Pancreas (tissue), 10 donors: ENCODE measurements around the gene SMAD2. TPM values are rescaled to one million over a fixed set of nuclear protein-coding genes. Genes with fewer than 3 reads are reported as not detected.

Experiments
- ATAC-seq, 4 donors: fragments of 200-7000 bp; cut with Tn5 transposase; one replicate each; pipeline versions ENCODE4 v1.8.0 to v1.9.1; 2020; ENCODE audit warnings: mild to moderate bottlenecking in 4 of 4, moderate library complexity in 4 of 4
- DNase-seq, 6 donors: peaks; one replicate each; pipeline ENCODE4 v3.0.0-alpha.2; 2020
- FAIRE-seq: peaks from 2 replicates; lab custom pipeline; 2012; peaks lifted over from hg19 to GRCh38; lab: Jason Lieb, UNC
- H3K27ac ChIP-seq, 4 donors: fragments of 200-600 bp; sonication (generic); 1 replicate in 3 of 4; 2 replicates in 1 of 4; pipeline versions ENCODE4 v1.5.0 to v1.8.0; 2020
- H3K27me3 ChIP-seq, 4 donors: fragments of 200-600 bp; one replicate each; pipeline ENCODE4 v1.8.0; 2021
- H3K36me3 ChIP-seq, 3 donors: fragments of 200-600 bp; sonication (generic) in 1 of 3; one replicate each; pipeline versions ENCODE4 v1.5.0 to v1.8.0; 2020 to 2021
- H3K4me1 ChIP-seq, 3 donors: fragments of 200-600 bp; one replicate each; pipeline ENCODE4 v1.8.0; 2021
- H3K4me3 ChIP-seq, 4 donors: fragments of 200-600 bp; sonication (generic) in 2 of 4; one replicate each; pipeline versions ENCODE4 v1.5.0 to v1.8.0; 2020 to 2021
- H3K9me3 ChIP-seq, 4 donors: fragments of 200-600 bp; one replicate each; pipeline ENCODE4 v1.8.0; 2021
- CTCF ChIP-seq, 4 donors: fragments of 200-600 bp; sonication (generic) in 3 of 4; IDR thresholded peaks; one replicate each; pipeline versions ENCODE4 v1.5.0 to v1.8.0; 2021; ENCODE audit warnings: antibody characterized with exemption in 4 of 4
- WGBS, 2 donors: extraction: QIAGEN DNeasy Blood & Tissue Kit; methylation state at CpG; one replicate each; pipeline ENCODE4 v1.1.7; 2013; 5-methylcytosine and 5-hydroxymethylcytosine counted together
- intact Hi-C, 3 donors: fragments of 100-400 bp; cut with DNase I; formaldehyde crosslinking; loops; one replicate each; pipeline versions ENCODE4 v1.11.1 to v1.14.2; 2022
- polyA plus RNA-seq, 2 donors: library from polyadenylated mRNA; stranded (reverse); fragments of 200-250 nt; gene quantifications; one replicate each; pipeline ENCODE4 v1.2.3, GENCODE V29; 2013
- total RNA-seq, 6 donors: library from RNA; stranded (reverse); fragmentation: NEBNext Ultra II Directional in 4 of 6; extraction: Animal tissue kit (Norgen Biotek cat#: 25700) in 4 of 6; gene quantifications; one replicate each; pipeline versions ENCODE4 v1.2.1 to v1.2.4, GENCODE V29; 2021 to 2023
- donor health status: healthy with polysubstance abuse.
- donor health status: DM: no; HTN: no; CAD: no; lungs with moderate emphysema.
- donor health status: DM: no; HTN: no; CAD: no.
- donor health status: control.
- donor health status: control.
- donor health status: Bipolar disorder and iron deficiency.
- donor health status: DM: yes; HTN: yes; CAD: no.
- donor health status: DM: no; HTN: no; CAD: no.
- donor health status: DM: no; HTN: no; CAD: no.
- donor health status: DM: yes; HTN: yes; CAD: no.

The SMAD2 gene
- total and polyA plus RNA-seq, 8 donors, result 8.7 to 71.2 (median 46.9) TPM

GRCh38 chr18:47779381-47779780, 151.1 kb downstream of the SMAD2 start:
- Histone ChIP-seq H3K4me1 (no peaks in the 10 kb centered on the region), H3K9me3 (no peaks in the 10 kb centered on the region), H3K36me3 (no peaks in the 10 kb centered on the region), H3K4me3 (no peak overlapping the region), H3K27me3 (no peaks in the 10 kb centered on the region), H3K27ac (no peak overlapping the region)
- no peak for DNase-seq
- no peak for ATAC-seq
- intact Hi-C loops, result no loop called here
- 81 to 84% methylated on average over 3 of the region's 3 CpGs for WGBS, 2 donors
- FAIRE-seq, result no peak
- TF ChIP-seq CTCF (IDR thresholded peaks at IDR 0.05), result no peak

DNA sequence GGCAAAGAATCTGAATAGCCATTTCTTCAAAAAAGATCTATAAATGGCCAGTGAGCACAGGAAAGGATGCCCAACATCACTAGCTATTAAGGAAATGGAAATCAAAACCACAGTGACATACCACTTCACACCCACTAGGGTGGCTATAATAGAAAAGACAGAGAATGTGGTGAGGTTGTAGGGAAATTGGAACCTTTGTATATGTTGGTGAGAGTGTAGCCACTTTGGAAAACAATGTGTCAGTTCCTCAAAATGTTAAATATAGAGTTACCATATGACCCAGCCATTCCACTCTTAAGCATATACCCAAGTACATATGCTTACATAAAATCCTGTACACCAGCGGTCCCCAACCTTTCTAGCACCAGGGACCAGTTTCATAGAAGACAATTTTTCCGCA, 152.8 kb downstream of the SMAD2 start:
- 82 to 83% methylated on average over 2 of the region's 2 CpGs for WGBS, 2 donors
- no peak for FAIRE-seq
- intact Hi-C loops, result no loop called here

DNA sequence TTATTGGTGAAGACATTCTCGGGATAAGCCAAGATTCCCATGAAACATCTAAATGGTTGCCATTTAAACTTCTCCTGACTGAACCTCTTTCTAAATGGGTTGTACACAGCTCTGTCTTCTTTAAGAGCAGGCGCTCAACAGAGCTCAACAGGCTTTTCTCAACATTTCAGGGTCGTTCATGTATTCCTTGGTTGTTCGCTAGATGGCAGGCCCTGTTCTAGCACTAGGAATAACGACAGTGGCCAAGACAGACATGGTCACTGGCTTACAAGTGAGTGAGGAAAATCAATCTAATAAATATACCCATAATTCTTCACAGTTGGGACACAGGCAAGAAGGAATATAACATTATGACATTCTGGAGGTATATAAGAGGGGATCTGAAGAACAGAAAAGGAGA, 154.5 kb downstream of the SMAD2 start:
- ATAC-seq (peak in 2 of 4 donors; percentile 42 to 57), DNase-seq (no peak), FAIRE-seq (no peak)
- Histone ChIP-seq H3K4me3 (no peak overlapping the region), H3K27me3 (no peaks in the 10 kb centered on the region), H3K4me1 (no peaks in the 10 kb centered on the region), H3K9me3 (no peaks in the 10 kb centered on the region), H3K27ac (no peak overlapping the region), H3K36me3 (no peaks in the 10 kb centered on the region)
- 40 to 60% methylated on average over 5 of the region's 5 CpGs for WGBS, 2 donors
- intact Hi-C loops, result no loop called here
- TF ChIP-seq CTCF (IDR thresholded peaks at IDR 0.05), result no peak

More for the DNA sequence above, 152.8 kb downstream of the SMAD2 start:
- Histone ChIP-seq H3K4me3 (no peak overlapping the region), H3K36me3 (no peaks in the 10 kb centered on the region), H3K27me3 (no peaks in the 10 kb centered on the region), H3K4me1 (no peaks in the 10 kb centered on the region), H3K9me3 (no peaks in the 10 kb centered on the region), H3K27ac (no peak overlapping the region)
- no peak for DNase-seq
- TF ChIP-seq CTCF (IDR thresholded peaks at IDR 0.05), result no peak
- no peak for ATAC-seq

DNA sequence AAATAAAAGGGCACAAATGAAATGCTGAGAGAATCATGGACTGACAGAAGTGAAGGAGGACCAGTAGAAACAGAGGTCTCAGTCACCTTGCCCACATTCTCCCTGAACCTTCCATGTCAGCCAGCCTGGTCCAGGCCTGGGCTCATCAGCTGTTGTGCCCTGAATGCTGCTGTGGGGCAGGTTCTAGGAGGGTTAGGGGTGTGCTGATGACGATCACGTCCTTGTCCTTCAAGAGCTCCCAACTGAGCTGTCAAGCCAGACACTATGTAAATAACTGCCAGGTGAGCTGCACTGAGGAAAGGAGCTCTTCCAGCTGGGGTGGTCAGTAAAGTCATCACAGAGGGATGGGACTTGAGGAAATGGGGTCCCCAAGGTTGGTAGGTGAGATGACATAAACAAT, 156.5 kb downstream of the SMAD2 start:
- DNase-seq, result no peak
- H3K9me3 ChIP-seq, result no peaks in the 10 kb centered on the region
- 24 to 34% methylated on average over 2 of the region's 2 CpGs for WGBS, 2 donors
- H3K4me1 ChIP-seq, result no peaks in the 10 kb centered on the region
- TF ChIP-seq CTCF (IDR thresholded peaks at IDR 0.05), result no peak
- no peak overlapping the region for H3K27ac ChIP-seq
- intact Hi-C loops, result loop anchor here in 2 of 3 donors (5.0 kb wide), 1 partner anchor 248 kb away; no protein-coding TSS in a partner anchor
- H3K4me3 ChIP-seq, result no peak overlapping the region
- FAIRE-seq, result no peak
- no peaks in the 10 kb centered on the region for H3K27me3 ChIP-seq
- ATAC-seq, result no peak
- H3K36me3 ChIP-seq, result no peaks in the 10 kb centered on the region

GRCh38 chr18:47772374-47773248, 157.8 kb downstream of the SMAD2 start:
- 52 to 59% methylated on average over 16 of the region's 16 CpGs for WGBS, 2 donors
- no peak for FAIRE-seq
- intact Hi-C loops, result loop anchor here in 2 of 3 donors (5.0 kb wide), 1 partner anchor 250 kb away; no protein-coding TSS in a partner anchor
- TF ChIP-seq CTCF (IDR thresholded peaks at IDR 0.05), result peak; percentile 52 to 65 (median 64)
- Histone ChIP-seq H3K9me3 (no peaks in the 10 kb centered on the region), H3K4me1 (no peaks in the 10 kb centered on the region), H3K4me3 (no peak overlapping the region), H3K27me3 (no peaks in the 10 kb centered on the region), H3K27ac (no peak overlapping the region), H3K36me3 (no peaks in the 10 kb centered on the region)
- peak; percentile 86 to 98 (median 94) for ATAC-seq
- DNase-seq, result peak; percentile 45 to 93 (median 76)
